PFSK-1 (cell line): ENCODE measurements around the gene ATP11A.

ENCODE experiments used
- FOXP2 ChIP-seq: optimal IDR thresholded peaks from 2 replicates; pipeline ENCODE3; 2011; ENCODE audit warnings: borderline replicate concordance, control low read depth, inconsistent platforms; ENCODE audit not compliant: insufficient read depth; ENCODE audit errors: extremely low read length, extremely low read depth
- POLR2AphosphoS5 ChIP-seq: IDR thresholded peaks from 2 replicates; pipeline ENCODE4 v1.6.1; 2012; ENCODE audit warnings: low read depth, mild to moderate bottlenecking, control low read depth, low read length, moderate library complexity
- SIN3A ChIP-seq: IDR thresholded peaks from 2 replicates; pipeline ENCODE4 v1.6.1; 2012; ENCODE audit warnings: mild to moderate bottlenecking, low read length, moderate library complexity, borderline replicate concordance; ENCODE audit not compliant: insufficient read depth
- TAF1 ChIP-seq: IDR thresholded peaks from 2 replicates; pipeline ENCODE4 v1.6.1; 2012; ENCODE audit warnings: low read length, control low read depth, borderline replicate concordance; ENCODE audit not compliant: insufficient read depth
- TF ChIP-seq, protein P1 (sequence below), 2 experiments: IDR thresholded peaks; 2 replicates each; pipeline versions ENCODE4 v1.6.1 to v1.8.0; 2011 to 2012; ENCODE audit warnings: low read depth in 2 of 2, low read length in 2 of 2, control low read depth in 1 of 2, inconsistent platforms in 1 of 2, mild to moderate bottlenecking in 1 of 2, moderate library complexity in 1 of 2; ENCODE audit not compliant: insufficient read depth in 1 of 2

ATP11A gene

DNA sequence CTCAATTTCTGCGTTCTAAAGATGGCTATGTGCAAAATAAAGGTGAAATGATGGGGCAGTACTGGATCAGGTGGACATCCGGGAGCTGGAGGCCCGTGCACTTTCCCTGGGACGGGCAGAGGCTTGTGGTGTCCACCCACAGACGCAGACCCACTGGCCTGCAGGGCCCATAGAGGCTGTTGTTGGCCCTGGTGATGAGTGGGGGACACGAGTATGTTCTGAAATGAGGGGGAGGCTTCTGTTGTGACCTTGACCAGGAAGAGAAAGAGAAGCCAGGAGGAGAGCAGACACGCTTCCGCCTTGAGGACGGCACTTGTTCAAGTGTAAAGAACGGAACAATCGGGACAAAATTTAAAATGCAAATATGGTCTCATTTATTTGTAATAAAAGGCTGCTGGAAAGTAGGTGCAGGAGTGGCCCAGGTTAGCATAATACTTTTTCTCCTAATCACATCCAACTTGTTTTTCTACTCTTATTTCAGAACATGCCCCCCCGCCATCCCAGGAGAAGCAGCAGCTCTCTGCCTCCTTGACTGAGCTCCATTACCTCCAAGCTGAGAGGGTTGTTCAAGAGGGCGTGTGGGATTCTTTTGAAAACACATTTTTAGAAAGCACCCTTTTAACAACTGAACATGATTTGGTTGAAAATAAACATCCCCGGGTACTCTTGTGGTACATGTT is 27.1 kb downstream of the ATP11A start:
- TF ChIP-seq, protein P1, sequence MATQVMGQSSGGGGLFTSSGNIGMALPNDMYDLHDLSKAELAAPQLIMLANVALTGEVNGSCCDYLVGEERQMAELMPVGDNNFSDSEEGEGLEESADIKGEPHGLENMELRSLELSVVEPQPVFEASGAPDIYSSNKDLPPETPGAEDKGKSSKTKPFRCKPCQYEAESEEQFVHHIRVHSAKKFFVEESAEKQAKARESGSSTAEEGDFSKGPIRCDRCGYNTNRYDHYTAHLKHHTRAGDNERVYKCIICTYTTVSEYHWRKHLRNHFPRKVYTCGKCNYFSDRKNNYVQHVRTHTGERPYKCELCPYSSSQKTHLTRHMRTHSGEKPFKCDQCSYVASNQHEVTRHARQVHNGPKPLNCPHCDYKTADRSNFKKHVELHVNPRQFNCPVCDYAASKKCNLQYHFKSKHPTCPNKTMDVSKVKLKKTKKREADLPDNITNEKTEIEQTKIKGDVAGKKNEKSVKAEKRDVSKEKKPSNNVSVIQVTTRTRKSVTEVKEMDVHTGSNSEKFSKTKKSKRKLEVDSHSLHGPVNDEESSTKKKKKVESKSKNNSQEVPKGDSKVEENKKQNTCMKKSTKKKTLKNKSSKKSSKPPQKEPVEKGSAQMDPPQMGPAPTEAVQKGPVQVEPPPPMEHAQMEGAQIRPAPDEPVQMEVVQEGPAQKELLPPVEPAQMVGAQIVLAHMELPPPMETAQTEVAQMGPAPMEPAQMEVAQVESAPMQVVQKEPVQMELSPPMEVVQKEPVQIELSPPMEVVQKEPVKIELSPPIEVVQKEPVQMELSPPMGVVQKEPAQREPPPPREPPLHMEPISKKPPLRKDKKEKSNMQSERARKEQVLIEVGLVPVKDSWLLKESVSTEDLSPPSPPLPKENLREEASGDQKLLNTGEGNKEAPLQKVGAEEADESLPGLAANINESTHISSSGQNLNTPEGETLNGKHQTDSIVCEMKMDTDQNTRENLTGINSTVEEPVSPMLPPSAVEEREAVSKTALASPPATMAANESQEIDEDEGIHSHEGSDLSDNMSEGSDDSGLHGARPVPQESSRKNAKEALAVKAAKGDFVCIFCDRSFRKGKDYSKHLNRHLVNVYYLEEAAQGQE (IDR thresholded peaks at IDR 0.05; ENCODE audit: insufficient read depth in 1 of 2, low read depth in 2 of 2, low read length in 2 of 2): no peak
- TF ChIP-seq TAF1: no peak
- no peak for TF ChIP-seq SIN3A
- no peak for TF ChIP-seq POLR2AphosphoS5
- no peak for TF ChIP-seq FOXP2

- TF ChIP-seq TAF1: no peak
- no peak for TF ChIP-seq POLR2AphosphoS5
- TF ChIP-seq FOXP2: no peak
- no peak for TF ChIP-seq SIN3A
- TF ChIP-seq, protein P1 (IDR thresholded peaks at IDR 0.05; ENCODE audit: insufficient read depth in 1 of 2, low read depth in 2 of 2, low read length in 2 of 2): no peak
These were observed 28.5 kb downstream of the ATP11A start for GRCh38 chr13:112718318-112718717.

- no peak for TF ChIP-seq POLR2AphosphoS5
- no peak for TF ChIP-seq SIN3A
- no peak for TF ChIP-seq FOXP2
- TF ChIP-seq TAF1: no peak
- TF ChIP-seq, protein P1 (IDR thresholded peaks at IDR 0.05; ENCODE audit: insufficient read depth in 1 of 2, low read depth in 2 of 2, low read length in 2 of 2): no peak
These were observed 29.2 kb downstream of the ATP11A start for GRCh38 chr13:112719016-112719415.

- no peak for TF ChIP-seq TAF1
These were observed 29.7 kb downstream of the ATP11A start for GRCh38 chr13:112719556-112719955.

- TF ChIP-seq SIN3A (no peak), POLR2AphosphoS5 (no peak), FOXP2 (no peak), TAF1 (no peak)
- TF ChIP-seq, protein P1 (IDR thresholded peaks at IDR 0.05; ENCODE audit: insufficient read depth in 1 of 2, low read depth in 2 of 2, low read length in 2 of 2): no peak
These were observed 30.4 kb downstream of the ATP11A start for GRCh38 chr13:112720251-112720650.

GRCh38 chr13:112720814-112721197 is 31.0 kb downstream of the ATP11A start:
- no peak for TF ChIP-seq SIN3A
- TF ChIP-seq TAF1: no peak
- TF ChIP-seq, protein P1 (IDR thresholded peaks at IDR 0.05; ENCODE audit: insufficient read depth in 1 of 2, low read depth in 2 of 2, low read length in 2 of 2): no peak
- TF ChIP-seq FOXP2: no peak
- TF ChIP-seq POLR2AphosphoS5: no peak
